ENCODE data around the gene ACTR1A.
A peak's percentile ranks its signal among the peaks of the same experiment; 100 is the strongest.
"Not testable (repeated sequence)": the region's sequence is repeated elsewhere in the genome, so short reads cannot be mapped to it uniquely, and the experiment has no call there.

The ACTR1A gene

DNA sequence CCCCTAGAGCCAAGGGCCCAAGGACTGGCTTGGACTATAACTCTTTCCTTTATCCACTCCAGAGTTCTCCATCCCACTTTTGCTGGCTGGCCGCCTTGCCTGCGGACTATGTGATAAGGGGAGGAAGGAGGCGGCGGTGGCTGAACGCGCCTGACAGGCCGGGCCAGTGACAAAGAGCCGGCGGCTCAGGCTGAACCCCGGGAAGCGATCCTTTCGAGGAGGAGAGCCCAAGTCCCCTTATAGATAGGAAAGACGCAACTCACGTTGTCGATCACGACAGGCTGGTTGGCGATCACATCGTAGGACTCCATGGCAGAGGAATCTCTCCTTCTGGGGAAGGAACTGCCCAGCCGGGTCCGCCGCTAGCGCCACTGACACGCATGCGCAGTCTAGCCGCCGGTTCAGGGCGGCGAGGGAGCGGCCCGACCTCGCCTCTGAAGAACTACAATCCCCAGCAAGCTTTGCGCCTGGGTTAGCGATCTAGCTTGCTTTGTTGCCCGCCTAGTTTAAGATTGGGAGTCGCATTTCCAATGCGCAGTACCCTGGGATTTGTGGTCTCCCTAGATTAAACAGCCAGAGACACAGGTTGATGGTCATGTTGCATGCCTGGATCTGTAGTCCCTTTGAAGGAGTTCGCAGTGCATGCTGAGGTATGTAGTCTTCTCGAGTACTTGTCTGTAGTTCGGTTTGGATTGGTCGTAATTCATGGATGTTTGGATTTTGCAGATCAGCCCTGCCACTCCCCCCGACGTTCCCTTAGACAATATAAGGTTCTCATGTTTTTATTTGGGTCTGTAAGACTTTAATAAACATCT, at the start of gene ACTR1A:
TSS of gene ACTR1A (minus strand) at position 376 of the 815 bp plus-strand sequence. CDS start at position 311, 65 bp downstream.
- DNase-seq, result peak; percentile 98

DNA sequence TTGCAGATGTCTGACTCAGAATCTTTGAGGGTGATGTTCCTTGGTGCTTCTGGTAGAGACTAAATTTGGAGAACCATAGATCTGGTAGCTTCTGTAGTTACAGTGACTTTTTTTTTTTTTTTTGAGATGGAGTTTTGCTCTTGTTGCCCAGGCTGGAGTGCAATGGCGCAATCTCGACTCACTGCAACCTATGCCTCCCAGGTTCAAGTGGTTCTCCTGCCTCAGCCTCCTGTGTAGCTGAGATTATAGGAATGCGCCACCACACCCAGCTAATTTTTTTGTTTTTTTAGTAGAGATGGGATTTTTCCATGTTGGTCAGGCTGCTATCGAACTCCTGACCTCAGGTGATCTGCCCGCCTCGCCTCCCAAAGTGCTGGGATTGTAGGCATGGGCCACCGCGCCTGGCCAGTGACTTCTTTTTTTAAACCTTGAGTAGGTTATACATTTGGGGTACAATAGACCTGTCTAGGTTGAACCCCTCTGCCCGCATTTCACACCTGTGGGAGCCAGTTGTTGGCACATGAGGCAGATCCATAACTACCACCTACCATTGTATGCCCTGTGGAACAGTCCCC, 48.2 kb upstream of the ACTR1A start:
- DNase-seq, result no peak

DNA sequence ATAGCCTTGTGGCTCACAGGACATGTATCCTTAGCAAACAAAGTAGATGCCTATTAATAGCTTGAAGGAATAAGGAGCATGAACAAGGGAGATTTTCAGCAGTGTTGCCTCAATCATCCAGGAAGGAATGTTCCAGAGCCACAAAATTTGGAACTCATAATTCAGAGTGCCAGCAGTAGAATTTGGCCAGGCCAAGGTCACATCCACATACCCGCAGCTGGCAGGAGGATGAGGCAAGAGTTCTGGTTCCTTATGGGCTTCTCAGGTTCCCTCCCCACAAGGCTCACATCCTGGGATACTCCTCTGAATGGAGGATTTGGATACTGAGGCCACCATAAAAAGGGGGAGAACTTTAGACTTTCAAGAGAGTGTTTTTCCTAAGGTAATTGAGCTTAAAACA, 47.0 kb upstream of the ACTR1A start:
- no peak for DNase-seq

DNA sequence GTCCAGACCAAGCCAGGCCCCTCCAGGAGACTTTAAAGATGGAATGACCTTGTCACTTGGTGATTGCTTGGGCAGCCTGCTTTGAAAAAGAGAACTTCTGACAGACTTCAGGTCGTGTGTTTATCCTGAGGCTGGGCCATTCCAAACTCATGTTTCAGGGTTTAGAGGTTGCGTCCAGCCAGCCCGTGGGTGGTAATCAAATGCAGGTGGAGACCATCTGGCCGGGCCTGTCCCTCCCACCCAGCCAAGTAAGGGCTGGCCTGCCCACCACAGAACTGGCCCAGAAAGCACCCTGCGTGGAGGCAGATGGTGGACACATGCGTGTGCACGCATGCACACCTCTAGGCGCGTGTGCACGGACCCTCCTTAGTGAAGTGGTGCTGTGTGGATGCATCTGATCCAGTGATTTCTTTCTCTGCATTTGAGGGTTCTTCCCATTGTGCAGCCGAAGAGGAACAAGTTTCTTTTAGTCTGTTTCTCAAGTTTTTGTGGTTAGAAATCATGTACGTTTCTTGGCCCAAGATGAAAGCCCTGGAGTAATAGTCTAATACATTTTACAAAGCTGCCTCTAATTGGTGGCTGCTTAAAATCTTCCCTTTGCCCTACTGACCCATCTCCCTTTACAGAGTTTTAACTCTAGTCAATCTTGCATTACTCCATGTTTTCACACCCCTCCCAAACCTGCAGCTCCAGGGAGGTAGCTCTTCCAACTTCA, 44.3 kb upstream of the ACTR1A start:
- DNase-seq, result peak; percentile 34

DNA sequence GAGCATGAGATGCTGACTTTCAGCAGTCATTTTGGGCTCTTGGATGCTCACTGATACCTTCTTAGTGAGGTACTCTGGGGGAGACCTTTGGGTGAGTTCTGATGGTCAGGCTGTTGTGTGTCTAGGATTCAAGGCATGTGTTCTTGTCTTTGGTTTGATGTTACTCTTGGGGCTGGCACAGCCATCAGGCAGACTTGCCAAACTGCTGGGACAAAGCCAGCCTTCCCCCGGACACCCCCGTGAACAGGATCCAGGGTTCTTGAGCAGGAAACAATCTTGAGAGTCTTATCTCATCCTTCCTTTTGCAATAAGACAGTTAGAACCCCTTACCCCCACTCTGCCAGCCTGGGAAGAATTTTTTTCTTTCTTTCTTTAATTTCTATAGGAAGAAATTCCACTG, 43.5 kb upstream of the ACTR1A start:
- DNase-seq, result no peak

DNA sequence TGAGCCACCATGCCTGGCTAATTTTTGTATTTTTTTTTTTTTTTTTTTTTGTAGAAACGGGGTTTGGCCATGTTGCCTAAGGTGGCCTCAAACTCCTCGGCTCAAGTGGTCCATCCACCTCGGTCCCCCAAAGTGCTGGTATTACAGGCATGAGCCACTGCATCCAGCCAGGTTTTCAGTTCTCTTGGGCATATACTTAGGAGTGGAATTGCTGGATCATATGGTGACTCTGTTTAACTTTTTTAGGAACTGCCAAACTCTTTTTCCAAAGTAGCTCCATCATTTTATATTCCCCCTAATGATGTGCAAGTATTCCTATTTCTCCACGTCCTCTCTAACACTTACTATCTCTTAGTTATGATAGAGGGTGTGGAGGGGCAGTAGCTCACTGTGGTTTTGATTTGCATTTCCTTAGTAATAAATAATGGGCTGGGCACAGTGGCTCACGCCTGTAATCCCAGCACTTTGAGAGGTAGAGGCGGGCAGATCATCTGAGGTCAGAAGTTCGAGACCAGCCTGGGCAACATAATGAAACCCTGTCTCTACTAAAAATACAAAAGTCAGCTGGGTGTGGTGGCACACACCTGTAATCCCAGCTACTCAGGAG, 42.9 kb upstream of the ACTR1A start:
- no peak for DNase-seq

DNA sequence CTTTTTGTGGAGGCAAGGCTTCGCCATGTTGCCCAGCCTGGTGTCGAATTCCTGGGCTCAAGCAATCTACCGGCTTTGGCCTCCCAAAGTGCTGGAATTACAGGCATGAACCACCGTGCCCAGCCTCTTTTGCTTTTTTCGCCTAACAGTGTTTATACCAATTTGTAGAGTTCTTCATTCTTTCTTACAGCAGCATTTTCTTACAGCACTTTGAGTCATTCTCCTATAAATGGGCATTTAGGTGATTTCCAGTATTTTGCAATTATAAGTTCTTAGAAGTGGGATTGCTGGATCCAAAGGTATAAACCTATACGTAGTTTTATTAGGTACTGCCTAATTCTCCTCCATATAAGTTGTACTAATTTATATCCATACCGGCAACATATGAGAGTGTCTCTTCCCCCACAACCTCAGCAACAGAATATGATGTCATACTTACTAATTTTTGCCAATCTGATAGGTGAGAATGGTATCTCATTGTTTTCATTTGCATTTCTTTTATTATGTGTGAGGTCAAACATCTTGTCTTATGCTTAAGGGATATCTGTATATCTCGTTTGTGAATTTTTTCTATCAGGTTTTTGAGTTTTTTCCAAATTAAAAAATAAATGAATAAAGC, 40.4 kb upstream of the ACTR1A start:
- peak; percentile 67 for DNase-seq

DNA sequence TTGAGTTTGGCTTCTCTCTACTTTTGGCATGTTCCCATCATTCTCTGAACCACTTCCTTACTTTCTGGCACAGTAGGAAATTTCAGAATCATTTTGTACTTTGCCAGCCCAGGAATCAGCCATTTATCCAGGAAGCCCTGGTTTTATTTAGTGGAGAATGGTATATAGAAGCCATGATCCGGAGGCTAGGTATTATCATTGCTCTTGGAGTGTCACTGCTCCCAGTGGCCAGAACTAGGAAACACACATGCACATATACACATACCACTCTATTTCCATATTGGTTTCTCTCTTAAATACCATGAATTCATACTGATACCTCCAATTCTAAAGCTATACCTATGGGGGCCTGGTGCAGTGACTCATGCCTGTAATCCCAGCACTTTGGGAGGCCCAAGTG, 37.5 kb upstream of the ACTR1A start:
- DNase-seq, result peak; percentile 30

DNA sequence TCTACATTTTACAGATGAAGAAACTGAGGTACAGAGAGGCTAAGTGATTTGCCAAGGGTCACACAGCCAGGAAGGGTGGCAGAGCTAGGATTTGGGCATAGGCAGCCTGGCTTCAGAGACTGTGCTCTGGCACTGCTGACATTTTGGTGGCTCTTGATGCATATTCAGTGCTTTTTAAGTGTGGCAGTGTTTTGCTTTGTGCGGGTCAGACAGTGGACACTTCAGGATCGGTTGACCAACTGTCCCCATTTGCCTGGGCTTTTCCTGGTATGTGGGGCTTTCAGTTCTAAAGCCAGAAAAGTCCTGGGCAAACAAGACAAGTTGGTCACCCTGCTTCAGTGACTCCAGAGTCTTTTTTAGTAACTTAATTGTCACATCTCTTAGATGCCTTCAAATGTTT, 36.3 kb upstream of the ACTR1A start:
- no peak for DNase-seq

DNA sequence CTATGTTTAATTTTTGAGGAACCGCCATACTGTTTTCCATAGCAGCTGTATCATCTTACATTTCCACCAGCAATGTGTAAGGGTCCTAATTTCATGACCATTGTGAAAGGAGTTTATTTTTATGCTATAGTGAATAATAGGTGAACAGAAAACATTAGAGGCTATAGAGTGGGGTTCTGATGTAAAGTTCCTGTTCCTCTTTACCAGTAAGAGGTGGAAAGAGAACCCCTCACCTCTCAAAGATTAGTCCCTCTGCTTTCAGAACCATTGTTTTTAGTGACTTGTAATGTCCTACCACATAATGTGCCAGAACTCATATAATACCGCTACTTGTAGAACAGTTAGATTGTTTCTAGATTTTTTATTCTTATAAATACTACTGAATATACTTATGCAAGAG, 35.4 kb upstream of the ACTR1A start:
- no peak for DNase-seq

DNA sequence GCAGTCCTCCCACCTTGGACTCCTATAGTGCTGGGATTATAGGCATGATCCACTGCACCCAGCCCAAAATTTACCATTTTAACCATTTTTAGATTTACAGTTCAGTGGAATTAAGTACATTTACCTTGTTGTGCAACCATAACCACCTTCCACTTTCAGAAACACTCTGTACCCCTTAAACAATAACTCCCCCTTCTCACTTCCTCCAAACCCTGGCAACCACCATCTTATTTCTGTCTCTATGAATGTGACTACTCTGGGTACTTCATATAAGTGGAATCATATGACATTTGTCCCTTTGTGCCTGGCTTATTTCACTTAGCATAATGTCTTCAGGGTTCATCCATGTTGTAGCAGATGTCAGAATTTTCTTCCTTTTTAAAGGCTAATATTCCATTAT, 34.9 kb upstream of the ACTR1A start:
- DNase-seq, result no peak

DNA sequence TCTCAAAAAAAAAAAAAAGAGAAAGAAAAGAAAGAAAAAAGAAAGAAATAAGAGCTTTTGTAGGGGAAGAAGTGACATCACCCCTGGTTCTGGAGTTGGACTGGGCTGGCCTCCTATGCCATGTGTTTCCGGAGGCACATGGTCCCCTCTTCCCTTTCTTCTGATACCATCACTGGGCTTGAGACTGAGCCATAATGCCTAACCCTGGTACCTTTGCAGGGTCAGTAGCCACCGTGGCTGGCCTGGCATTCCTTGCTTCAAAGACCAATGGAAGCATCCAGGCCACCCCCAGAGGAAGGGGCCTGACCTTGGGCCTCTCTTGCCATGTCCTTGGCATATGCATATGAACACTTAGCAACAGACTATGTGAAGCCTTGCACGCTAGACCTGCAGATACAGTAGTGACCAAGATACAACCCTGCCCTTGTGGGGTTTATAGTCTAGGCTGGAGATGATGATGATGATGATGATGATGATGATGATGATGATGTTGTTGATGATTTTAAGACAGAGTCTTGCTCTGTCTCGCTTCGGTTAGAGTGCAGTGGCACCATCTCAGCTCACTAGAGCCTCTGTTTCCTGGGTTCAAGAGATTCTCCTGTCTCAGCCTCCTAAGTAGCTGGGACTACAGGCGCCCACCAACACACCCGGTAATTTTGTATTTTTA, 33.1 kb upstream of the ACTR1A start:
- no peak for DNase-seq

DNA sequence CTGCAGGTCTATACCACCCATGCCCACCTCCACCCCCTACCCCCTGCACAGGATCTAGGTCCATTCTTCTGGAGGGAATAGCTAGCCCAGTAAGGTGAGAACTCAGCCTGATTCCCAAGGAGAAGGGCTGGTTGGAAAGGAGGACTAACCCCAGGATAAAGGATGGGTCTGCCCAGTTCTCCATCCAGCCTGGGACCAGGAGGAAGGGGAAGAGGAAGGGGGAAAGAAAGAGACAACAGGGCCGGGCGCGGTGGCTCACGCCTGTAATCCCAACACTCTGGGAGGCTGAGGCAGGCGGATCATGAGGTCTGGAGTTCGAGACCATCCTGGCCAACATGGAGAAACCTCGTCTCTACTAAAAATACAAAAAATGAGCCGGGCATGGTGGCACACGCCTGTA, 32.5 kb upstream of the ACTR1A start:
- not testable (repeated sequence) for DNase-seq

DNA sequence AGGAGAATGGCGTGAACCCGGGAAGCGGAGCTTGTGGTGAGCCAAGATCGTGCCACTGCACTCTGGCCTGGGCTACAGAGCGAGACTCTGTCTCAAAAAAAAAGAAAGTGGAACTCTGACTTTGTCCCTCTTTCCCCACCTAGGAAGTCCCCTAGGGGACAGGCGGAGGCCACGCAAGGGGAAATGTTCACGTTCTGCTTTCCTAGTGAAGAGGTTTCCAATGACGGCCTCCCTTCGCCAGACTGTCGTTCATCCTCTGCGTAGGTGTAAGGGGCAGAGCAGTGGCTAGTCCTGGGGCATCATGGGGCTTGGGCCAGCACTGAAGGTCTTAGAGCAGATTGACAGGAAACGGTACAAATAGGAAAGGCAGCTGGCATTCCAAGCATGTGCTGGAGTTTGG, 31.8 kb upstream of the ACTR1A start:
- peak; percentile 84 for DNase-seq

DNA sequence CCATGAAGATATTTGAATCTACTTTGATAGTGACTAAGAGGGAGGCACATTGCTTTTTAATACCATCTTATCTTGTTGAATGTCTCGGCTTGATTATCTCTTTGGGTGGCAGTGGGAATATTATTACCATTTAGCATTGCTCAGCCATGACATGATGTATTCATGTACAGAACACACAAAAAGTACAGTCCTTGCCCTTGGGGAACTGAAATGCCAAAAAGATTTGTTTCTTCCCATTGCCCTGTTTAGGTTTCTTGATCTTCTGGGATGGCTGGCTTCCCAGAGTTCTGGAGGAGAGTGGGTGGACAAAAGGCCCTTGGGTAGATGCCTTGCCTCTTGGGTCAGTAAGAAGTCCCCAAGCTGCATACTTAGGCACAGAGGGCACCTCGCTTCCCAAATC, 25.0 kb upstream of the ACTR1A start:
- DNase-seq, result no peak

DNA sequence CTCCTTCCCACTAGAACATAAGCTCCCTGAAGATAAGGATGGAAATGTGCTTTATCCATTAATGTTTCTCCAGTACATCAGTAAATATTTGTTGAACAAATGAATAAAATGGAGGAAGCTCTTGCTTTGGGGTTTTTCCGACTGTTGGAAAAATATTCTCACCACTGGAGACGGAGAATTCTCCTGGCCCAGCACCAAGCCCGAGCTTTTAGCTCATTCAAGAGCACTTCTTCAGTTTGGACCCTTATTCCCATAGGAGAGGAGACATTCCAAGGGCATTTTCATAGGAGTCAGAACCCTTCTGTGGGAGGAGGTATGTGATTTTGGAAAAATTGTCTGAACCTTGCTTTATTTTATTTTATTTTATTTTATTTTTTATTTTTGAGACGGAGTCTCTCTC, 22.2 kb upstream of the ACTR1A start:
- no peak for DNase-seq

DNA sequence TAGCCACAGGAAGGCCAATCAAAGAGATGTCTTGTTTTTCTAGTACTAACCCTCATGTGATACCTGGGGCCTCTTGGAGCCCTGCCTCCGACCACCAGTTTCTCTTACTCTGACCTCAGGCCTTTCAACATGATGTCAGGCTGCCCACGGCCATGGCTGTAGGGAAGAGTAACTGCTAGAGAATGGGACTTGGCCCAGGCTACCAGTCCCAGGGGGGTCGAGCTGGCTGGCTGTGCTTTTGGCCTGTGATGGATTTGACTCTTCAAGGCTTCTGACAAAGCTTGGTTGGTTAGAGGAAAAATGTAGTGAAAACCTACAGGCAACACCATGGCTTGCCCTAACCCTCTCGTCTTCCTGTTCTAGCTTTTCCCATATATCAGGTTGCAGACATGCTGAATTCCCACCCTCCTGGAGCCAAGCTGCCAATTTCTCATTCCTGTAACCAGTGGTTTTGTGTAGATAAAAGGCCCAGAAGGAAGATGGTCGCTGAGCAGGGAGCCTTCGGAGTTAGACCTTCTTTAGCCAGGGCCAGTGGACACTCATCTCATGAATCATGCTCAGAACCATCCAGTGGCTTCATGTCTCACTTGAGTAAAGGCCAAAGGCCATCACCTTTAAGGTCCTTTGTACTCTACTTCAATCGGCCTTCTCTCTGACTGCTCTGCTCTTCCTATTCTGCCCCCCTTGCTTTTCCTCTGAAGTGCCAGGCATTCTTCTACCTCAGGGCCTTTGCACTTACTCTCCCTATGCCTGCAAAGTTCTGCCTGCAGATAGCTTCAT, 20.9 kb upstream of the ACTR1A start:
- peak; percentile 24 for DNase-seq

DNA sequence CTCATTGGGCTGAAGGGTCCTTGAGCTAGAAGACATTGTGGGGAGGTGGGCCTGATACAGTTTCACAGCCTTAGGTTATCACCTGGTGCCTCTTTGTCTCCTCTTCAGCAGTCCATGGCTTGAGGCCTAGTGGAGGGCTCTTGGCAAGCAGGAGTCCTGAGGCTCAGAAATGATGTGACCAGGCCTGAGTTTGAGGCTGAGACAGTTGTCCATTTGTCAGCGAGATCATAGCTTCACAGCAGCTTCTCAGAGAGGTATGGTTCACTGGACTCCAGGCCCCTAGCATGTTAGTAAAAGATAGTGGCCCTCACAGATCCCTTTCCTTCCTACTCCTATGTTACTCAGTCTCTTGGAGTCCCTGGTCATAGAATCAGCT, 20.4 kb upstream of the ACTR1A start:
- no peak for DNase-seq

DNA sequence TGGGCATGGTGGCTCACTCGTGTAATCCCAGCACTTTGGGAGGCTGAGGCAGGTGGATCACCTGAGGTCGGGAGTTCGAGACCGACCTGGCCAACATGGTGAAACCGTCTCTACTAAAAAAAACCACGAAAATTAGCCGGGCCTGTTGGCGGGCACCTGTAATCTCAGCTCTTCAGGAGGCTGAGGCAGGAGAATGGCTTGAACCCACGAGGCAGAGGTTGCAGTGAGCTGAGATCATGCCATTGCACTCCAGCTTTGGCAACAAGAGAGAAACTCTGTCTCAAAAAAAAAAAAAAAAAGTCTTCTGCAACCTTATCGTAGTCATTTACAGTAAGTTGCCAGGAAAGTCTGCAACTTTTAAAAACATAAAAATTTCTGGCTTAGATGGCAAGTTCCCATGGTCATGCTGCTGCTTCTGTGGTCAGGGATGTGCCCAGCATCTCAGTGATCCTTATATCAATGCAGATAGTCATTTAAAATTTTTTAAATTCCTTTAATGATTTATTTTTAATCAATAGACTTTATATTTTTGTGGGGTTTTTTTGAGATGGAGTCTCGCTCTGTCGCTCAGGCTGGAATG, 16.8 kb upstream of the ACTR1A start:
- no peak for DNase-seq

DNA sequence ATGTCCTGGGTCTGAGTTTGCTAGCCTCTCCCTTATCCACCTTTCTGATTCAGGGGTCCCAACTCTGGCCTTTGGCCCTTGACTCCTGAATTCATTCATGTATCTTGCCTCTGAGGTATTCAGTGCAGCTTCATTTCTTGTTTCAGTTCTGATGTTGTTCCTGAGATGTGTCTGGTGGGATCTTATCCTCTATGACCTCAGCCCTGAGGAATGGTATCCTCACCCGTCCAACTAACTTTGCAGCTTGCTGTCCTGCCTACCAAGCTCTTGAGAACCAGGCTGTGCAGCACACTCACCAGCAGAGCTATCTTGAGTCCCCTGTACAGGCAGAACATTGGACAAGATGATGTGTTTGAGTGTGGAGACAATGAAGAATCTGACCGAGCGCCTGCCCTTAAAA, 15.0 kb upstream of the ACTR1A start:
- no peak for DNase-seq

DNA sequence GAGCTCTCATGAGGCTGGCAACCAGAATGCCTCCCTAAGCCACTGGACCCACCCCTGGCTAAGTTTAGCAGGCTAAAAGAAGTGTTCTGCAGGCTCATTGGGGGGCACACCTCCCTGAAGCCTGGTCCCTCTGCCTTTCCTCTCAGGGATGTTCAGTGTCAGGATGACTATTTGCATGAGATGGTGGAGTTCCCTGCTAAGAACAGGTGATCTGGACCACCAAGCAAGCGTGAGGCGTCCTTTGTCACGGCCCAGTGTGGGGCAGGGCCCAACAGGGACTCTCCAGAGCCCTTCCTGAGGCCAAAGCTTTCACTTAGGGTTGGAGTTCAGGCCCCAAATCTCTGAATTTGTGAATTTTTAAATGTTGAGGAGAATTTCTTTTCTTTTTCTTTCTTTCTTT, 13.2 kb upstream of the ACTR1A start:
- DNase-seq, result no peak
